ENCODE results near the gene EFNA4. TPM values are rescaled to one million over a fixed set of nuclear protein-coding genes. Genes with fewer than 3 reads are reported as not detected.

EFNA4 gene
- total RNA-seq, 3 donors from 2014 or later (not counting 1 experiment from before 2014, with no cell fraction given): 4.6 to 6.8 (median 5.5) TPM

DNA sequence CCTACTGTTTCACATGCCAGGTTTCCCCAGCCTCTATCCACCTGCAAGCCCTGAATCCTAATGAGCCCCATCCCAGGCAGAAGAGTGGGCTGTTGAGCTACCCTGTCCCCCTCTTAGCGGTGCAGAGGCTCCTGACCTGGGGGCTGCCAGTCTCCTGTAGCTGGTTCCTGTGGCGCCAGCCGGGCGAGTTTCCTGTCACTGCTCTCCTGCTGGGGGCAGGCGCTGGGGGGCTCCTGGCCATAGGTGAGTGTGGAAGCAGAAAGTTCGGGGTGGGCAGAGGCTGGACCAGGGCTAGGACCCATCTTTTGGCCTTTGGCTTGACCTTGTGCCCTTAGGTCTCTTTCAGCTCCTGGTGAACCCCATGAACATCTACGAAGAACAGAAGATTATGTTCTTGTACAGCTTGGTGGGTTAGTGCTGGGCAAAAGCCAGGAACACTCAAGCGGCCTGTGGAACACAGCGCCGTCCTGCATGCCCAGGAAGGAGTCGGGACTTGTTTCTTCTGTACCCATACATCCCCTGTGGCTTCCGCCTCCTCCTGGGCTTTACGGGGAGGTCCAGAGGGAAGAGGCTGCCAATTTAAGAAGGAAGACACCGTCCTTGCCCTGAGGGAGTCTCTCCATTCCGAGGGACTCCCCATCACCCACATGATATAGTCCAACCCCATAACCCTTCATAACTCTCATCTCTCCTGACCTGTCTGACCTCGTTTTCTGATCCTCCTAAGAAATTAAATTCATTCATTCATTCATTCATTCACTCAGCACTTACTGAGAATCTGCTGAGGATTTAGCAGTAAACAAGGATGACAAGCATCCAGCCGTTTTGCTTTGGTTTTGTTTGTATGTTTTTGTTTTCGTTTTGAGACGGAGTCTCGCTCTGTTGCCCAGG is 29.0 kb upstream of the EFNA4 start:
- Histone ChIP-seq H3K27me3 (ENCODE audit: control insufficient read depth, insufficient read depth, low read length) (no peaks in the 10 kb centered on the region), H3K36me3 (ENCODE audit: control insufficient read depth, insufficient read depth, low read length) (no peaks in the 10 kb centered on the region), H3K4me1 (ENCODE audit: control insufficient read depth, insufficient read depth, low read length) (no peaks in the 10 kb centered on the region), H3K4me3 (ENCODE audit: low read length) (no peak overlapping the region), H3K27ac (ENCODE audit: low read length) (no peak overlapping the region), H3K9me3 (ENCODE audit: control insufficient read depth, insufficient read depth, low read length) (no peaks in the 10 kb centered on the region)
- ATAC-seq: no peak
- H3K4me1 Mint-ChIP-seq: peaks cover 0 to 5% of the 10 kb centered on the region in 2 donors
- no peak for DNase-seq
- no peak overlapping the region for H3K27ac Mint-ChIP-seq
- no peaks in the 10 kb centered on the region for H3K36me3 Mint-ChIP-seq
- TF ChIP-seq, protein P1, sequence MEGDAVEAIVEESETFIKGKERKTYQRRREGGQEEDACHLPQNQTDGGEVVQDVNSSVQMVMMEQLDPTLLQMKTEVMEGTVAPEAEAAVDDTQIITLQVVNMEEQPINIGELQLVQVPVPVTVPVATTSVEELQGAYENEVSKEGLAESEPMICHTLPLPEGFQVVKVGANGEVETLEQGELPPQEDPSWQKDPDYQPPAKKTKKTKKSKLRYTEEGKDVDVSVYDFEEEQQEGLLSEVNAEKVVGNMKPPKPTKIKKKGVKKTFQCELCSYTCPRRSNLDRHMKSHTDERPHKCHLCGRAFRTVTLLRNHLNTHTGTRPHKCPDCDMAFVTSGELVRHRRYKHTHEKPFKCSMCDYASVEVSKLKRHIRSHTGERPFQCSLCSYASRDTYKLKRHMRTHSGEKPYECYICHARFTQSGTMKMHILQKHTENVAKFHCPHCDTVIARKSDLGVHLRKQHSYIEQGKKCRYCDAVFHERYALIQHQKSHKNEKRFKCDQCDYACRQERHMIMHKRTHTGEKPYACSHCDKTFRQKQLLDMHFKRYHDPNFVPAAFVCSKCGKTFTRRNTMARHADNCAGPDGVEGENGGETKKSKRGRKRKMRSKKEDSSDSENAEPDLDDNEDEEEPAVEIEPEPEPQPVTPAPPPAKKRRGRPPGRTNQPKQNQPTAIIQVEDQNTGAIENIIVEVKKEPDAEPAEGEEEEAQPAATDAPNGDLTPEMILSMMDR (IDR thresholded peaks at IDR 0.05): no peak
- no peaks in the 10 kb centered on the region for H3K9me3 Mint-ChIP-seq
- H3K4me3 Mint-ChIP-seq: no peak overlapping the region
- intact Hi-C loops (cut with micrococcal nuclease): no loop called here
- WGBS (ENCODE audit: insufficient coverage): 77% methylated on average over 20 of the region's 20 CpGs
- H3K27me3 Mint-ChIP-seq (ENCODE audit: low read depth in 2 of 2): peaks cover 5 to 12% of the 10 kb centered on the region in 2 donors

DNA sequence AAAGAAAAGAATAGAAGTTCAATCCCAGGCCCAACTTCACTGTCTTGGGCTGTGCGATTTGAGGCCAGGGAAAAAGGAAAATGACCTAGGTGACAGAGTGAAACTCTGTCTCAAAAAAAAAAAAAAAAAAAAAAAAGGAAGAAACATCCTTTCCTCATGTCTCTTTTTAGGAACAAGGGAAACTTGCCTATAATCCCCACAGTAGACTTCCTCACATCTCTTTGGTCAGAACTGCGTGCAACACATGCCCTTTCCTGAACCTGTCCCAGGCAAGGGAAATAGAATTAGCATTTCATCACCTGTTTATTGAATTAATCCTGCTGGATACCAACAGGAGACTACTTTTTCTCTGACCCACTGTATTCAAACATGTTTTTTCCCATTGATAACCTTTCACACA is 27.6 kb upstream of the EFNA4 start:
- WGBS (ENCODE audit: insufficient coverage): 92% methylated on average over 1 of the region's 2 CpGs
- intact Hi-C loops (cut with micrococcal nuclease): no loop called here
- Mint-ChIP-seq H3K9me3 (no peaks in the 10 kb centered on the region), H3K4me3 (no peak overlapping the region), H3K4me1 (peaks cover 0 to 5% of the 10 kb centered on the region in 2 donors), H3K27me3 (ENCODE audit: low read depth in 2 of 2) (peaks cover 5 to 12% of the 10 kb centered on the region in 2 donors), H3K36me3 (no peaks in the 10 kb centered on the region), H3K27ac (no peak overlapping the region)
- Histone ChIP-seq H3K36me3 (ENCODE audit: control insufficient read depth, insufficient read depth, low read length) (no peaks in the 10 kb centered on the region), H3K27ac (ENCODE audit: low read length) (no peak overlapping the region), H3K27me3 (ENCODE audit: control insufficient read depth, insufficient read depth, low read length) (no peaks in the 10 kb centered on the region), H3K9me3 (ENCODE audit: control insufficient read depth, insufficient read depth, low read length) (no peaks in the 10 kb centered on the region), H3K4me1 (ENCODE audit: control insufficient read depth, insufficient read depth, low read length) (no peaks in the 10 kb centered on the region), H3K4me3 (ENCODE audit: low read length) (no peak overlapping the region)
- DNase-seq: no peak
- TF ChIP-seq, protein P1 (IDR thresholded peaks at IDR 0.05): no peak
- no peak for ATAC-seq

DNA sequence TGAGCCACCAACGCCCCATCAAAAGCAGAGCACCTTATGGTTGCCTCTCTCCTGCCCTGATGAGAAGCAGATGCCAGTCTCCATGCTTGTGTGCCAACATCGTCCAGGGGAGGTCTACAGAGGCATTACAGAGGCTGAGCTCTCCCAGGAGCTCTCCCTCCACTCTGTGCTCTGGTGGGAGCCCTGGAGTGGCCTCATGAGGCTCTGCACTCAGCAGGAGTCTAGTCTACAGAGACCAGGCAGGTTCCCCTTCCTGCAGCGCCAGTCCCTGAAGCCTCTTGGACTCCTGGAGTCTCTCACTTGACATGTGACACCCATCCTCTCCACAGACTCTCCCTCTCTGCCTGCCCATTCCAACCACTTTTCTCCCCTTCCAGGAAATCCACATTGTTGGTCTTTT is 26.5 kb upstream of the EFNA4 start:
- ATAC-seq (no peak), DNase-seq (no peak)
- H3K27ac ChIP-seq (ENCODE audit: low read length): no peak overlapping the region
- Mint-ChIP-seq H3K4me3 (no peak overlapping the region), H3K4me1 (peaks cover 0 to 5% of the 10 kb centered on the region in 2 donors), H3K27me3 (ENCODE audit: low read depth in 2 of 2) (peaks cover 5 to 12% of the 10 kb centered on the region in 2 donors), H3K36me3 (no peaks in the 10 kb centered on the region), H3K9me3 (no peaks in the 10 kb centered on the region), H3K27ac (no peak overlapping the region)
- no peaks in the 10 kb centered on the region for H3K36me3 ChIP-seq (ENCODE audit: control insufficient read depth, insufficient read depth, low read length)
- H3K4me1 ChIP-seq (ENCODE audit: control insufficient read depth, insufficient read depth, low read length): no peaks in the 10 kb centered on the region
- no peak overlapping the region for H3K4me3 ChIP-seq (ENCODE audit: low read length)
- TF ChIP-seq, protein P1 (IDR thresholded peaks at IDR 0.05): no peak
- intact Hi-C loops (cut with micrococcal nuclease): no loop called here
- H3K9me3 ChIP-seq (ENCODE audit: control insufficient read depth, insufficient read depth, low read length): no peaks in the 10 kb centered on the region
- H3K27me3 ChIP-seq (ENCODE audit: control insufficient read depth, insufficient read depth, low read length): no peaks in the 10 kb centered on the region
- 95% methylated on average over 3 of the region's 3 CpGs for WGBS (ENCODE audit: insufficient coverage)

Measured in natural killer cell (primary cell).